HCT116 (cell line): Measurements from ENCODE around the gene SKI. TPM values are rescaled to one million over a fixed set of nuclear protein-coding genes. Genes with fewer than 3 reads are reported as not detected.

Experiments
- ATAC-seq: fragments of 200-7000 bp; cut with Tn5 transposase; 2 replicates; pipeline ENCODE4 v1.9.1; 2020; ENCODE audit warnings: mild to moderate bottlenecking, moderate library complexity
- BruUV-seq: library from RNA; stranded (reverse); fragments of 400-500 nt; replicated peaks from 2 replicates; lab custom pipeline; 2021; lab: Mats Ljungman, UMichigan
- CTCF ChIA-PET: fragments of 300-600 bp; sonication (Branson Sonifier 250); formaldehyde crosslinking; loops from one replicate; lab custom pipeline; 2021; ENCODE audit warnings: antibody characterized with exemption; lab: Charles Lee
- POLR2A ChIA-PET: fragments of 300-600, 350-600 bp; sonication (Branson Sonifier 250); formaldehyde crosslinking; loops from one replicate; lab custom pipeline; 2021; ENCODE audit warnings: antibody characterized with exemption; lab: Charles Lee
- RAD21 ChIA-PET, 2 experiments: fragments of 300-600 bp; sonication (Branson Sonifier 250); formaldehyde crosslinking; loops; one replicate each; lab custom pipeline; 2023; ENCODE audit warnings: low total read pairs in 2 of 2; ENCODE audit not compliant: uncharacterized antibody in 2 of 2, unreplicated experiment in 2 of 2, low non-redundant PET in 1 of 2; lab: Charles Lee
- DNase-seq: peaks from one replicate; pipeline ENCODE4 v3.0.0-alpha.2; 2010; ENCODE audit warnings: low read depth, low spot score
- H2AFZ ChIP-seq: fragments of 200-600 bp; shearing (Covaris generic), sonication (generic); 2 replicates; pipeline ENCODE4 v1.6.1; 2017; ENCODE audit warnings: low read depth, mixed run types, mixed read lengths, antibody characterized with exemption, low read length; ENCODE audit not compliant: poor library complexity, severe bottlenecking
- H3K27ac ChIP-seq: 2 replicates; pipeline ENCODE4 v1.5.1; 2012; ENCODE audit warnings: low read depth, low read length
- H3K27me3 ChIP-seq: fragments of 200-600 bp; sonication (generic); 2 replicates; pipeline ENCODE4 v1.6.1; 2016; ENCODE audit warnings: mixed run types, low read length, mixed read lengths; ENCODE audit not compliant: insufficient read depth
- H3K36me3 ChIP-seq, 2 experiments: fragments of 200-500 bp in 1 of 2; fragments of 200-600 bp in 1 of 2; sonication (Bioruptor generic) in 1 of 2; sonication (generic) in 1 of 2; 2 replicates each; pipeline versions ENCODE4 v1.5.1 to v1.6.1; 2014 to 2016; ENCODE audit warnings: low read length in 2 of 2, inconsistent platforms in 1 of 2, mixed read lengths in 1 of 2, mixed run types in 1 of 2; ENCODE audit not compliant: insufficient read depth in 2 of 2, control insufficient read depth in 1 of 2
- H3K4me1 ChIP-seq, 2 experiments: fragments of 200-600 bp in 1 of 2; sonication (generic) in 1 of 2; 2 replicates each; pipeline versions ENCODE4 v1.5.1 to v1.6.1; 2012 to 2017; ENCODE audit warnings: low read length in 2 of 2, inconsistent platforms in 1 of 2, mild to moderate bottlenecking in 1 of 2, mixed read lengths in 1 of 2, mixed run types in 1 of 2, moderate library complexity in 1 of 2; ENCODE audit not compliant: insufficient read depth in 2 of 2, control insufficient read depth in 1 of 2
- H3K4me2 ChIP-seq: fragments of 200-600 bp; sonication (generic); 2 replicates; pipeline ENCODE4 v1.6.1; 2017; ENCODE audit warnings: mixed run types, low read length, mixed read lengths
- H3K4me3 ChIP-seq, 2 experiments: fragments of 200-600 bp in 1 of 2; sonication (generic) in 1 of 2; replicated peaks in 1 of 2; 2 replicates each; pipeline ENCODE4 v1.5.1; 2011 to 2016; ENCODE audit warnings: low read length in 2 of 2, control low read depth in 1 of 2, low read depth in 1 of 2, mild to moderate bottlenecking in 1 of 2, mixed read lengths in 1 of 2, mixed run types in 1 of 2
- H3K79me2 ChIP-seq: fragments of 200-600 bp; sonication (generic); 2 replicates; pipeline ENCODE4 v1.6.1; 2017; ENCODE audit warnings: mild to moderate bottlenecking, mixed run types, low read length, moderate library complexity, mixed read lengths; ENCODE audit not compliant: insufficient read depth
- H3K9ac ChIP-seq: fragments of 200-600 bp; sonication (generic); 2 replicates; pipeline ENCODE4 v1.6.1; 2016; ENCODE audit warnings: low read length, mixed read lengths
- H3K9me2 ChIP-seq: fragments of 200-600 bp; sonication (generic), shearing (Covaris generic); 2 replicates; pipeline ENCODE4 v1.6.1; 2017; ENCODE audit warnings: mixed run types, mild to moderate bottlenecking, moderate library complexity; ENCODE audit not compliant: insufficient read depth
- H3K9me3 ChIP-seq, 2 experiments: fragments of 200-500 bp in 1 of 2; fragments of 200-600 bp in 1 of 2; sonication (Bioruptor generic) in 1 of 2; sonication (generic) in 1 of 2; 2 replicates each; pipeline ENCODE4 v1.6.1; 2014 to 2017; ENCODE audit warnings: low read length in 2 of 2, mixed read lengths in 2 of 2, inconsistent platforms in 1 of 2, low read depth in 1 of 2, mild to moderate bottlenecking in 1 of 2, mixed run types in 1 of 2, moderate library complexity in 1 of 2; ENCODE audit not compliant: control insufficient read depth in 1 of 2, insufficient read depth in 1 of 2
- H4K20me1 ChIP-seq: fragments of 200-600 bp; sonication (generic), shearing (Covaris generic); 2 replicates; pipeline ENCODE4 v1.6.1; 2017; ENCODE audit warnings: mixed run types, mild to moderate bottlenecking, moderate library complexity; ENCODE audit not compliant: insufficient read depth
- EGR1 ChIP-seq: IDR thresholded peaks from 2 replicates; pipeline ENCODE4 v1.6.1; 2012; ENCODE audit warnings: low read depth
- FOSL1 ChIP-seq: IDR thresholded peaks from 2 replicates; pipeline ENCODE4 v1.6.1; 2012; ENCODE audit warnings: low read depth
- REST ChIP-seq: IDR thresholded peaks from 2 replicates; pipeline ENCODE4 v1.6.1; 2012; ENCODE audit warnings: low read depth
- SP1 ChIP-seq: IDR thresholded peaks from 2 replicates; pipeline ENCODE4 v1.6.1; 2012; ENCODE audit warnings: low read depth
- SRF ChIP-seq: IDR thresholded peaks from 2 replicates; pipeline ENCODE4 v1.6.1; 2012; ENCODE audit warnings: low read depth
- ZFX ChIP-seq: fragments of 450-650 bp; IDR thresholded peaks from 2 replicates; pipeline ENCODE4 v1.6.1; 2017
- intact Hi-C: fragments of 100-400 bp; cut with micrococcal nuclease; formaldehyde crosslinking; loops from 2 replicates; pipeline ENCODE4 v1.10.0; 2022
- total RNA-seq: library from RNA; stranded (reverse); gene quantifications from one replicate; pipeline ENCODE4 v1.2.1, GENCODE V29; 2021; ENCODE audit not compliant: unreplicated experiment

SKI gene
- total RNA-seq, 1 experiment from 2014 or later = 56.2 TPM

GRCh38 chr1:2239384-2239985 is 11.4 kb downstream of the SKI start:
- Histone ChIP-seq H3K4me2 (no peak overlapping the region), H2AFZ (no peak overlapping the region), H3K79me2 (peaks cover 100% of the 10 kb centered on the region), H3K4me1 (no peaks in the 10 kb centered on the region), H3K9ac (no peak overlapping the region), H3K9me3 (no peaks in the 10 kb centered on the region), H3K27ac (no peak overlapping the region), H3K4me3 (no peak overlapping the region), H3K9me2 (no peaks in the 10 kb centered on the region), H3K27me3 (no peaks in the 10 kb centered on the region), H4K20me1 (peaks cover 5% of the 10 kb centered on the region; the same call in 1 of the 2 replicates), H3K36me3 (peaks cover 0 to 10% of the 10 kb centered on the region in 2 experiments; a peak in 2 of 4 replicates)
- no TSS peak for BruUV-seq
- RAD21 ChIA-PET = no interaction called here
- TF ChIP-seq REST = no peak
- TF ChIP-seq FOSL1 = no peak
- TF ChIP-seq SRF = no peak
- no peak for TF ChIP-seq SP1
- no peak for TF ChIP-seq EGR1
- TF ChIP-seq ZFX = no peak
- DNase-seq (no peak), ATAC-seq (no peak)
- intact Hi-C loops = no loop called here
- CTCF ChIA-PET = no interaction called here
- POLR2A ChIA-PET = interaction anchor here (1.6 kb wide), 1 partner anchor 10 kb away, joined by 3 read pairs; no protein-coding TSS in a partner anchor
